Stimulated activated CD4-positive, alpha-beta T cell treated with anti-CD3 and anti-CD28 coated beads, Interleukin-2, amount 100 ng/mL, for 48 hours (primary cell): ENCODE data around the gene NEBL.

ENCODE experiments used
- DNase-seq, 2 donors: peaks; one replicate each; pipeline ENCODE4 v3.0.0-alpha.2; 2020

Gene NEBL

GRCh38 chr10:20769481-20769880 is 127.6 kb downstream of the NEBL start:
- DNase-seq = no peak

GRCh38 chr10:20768843-20769242 is 128.3 kb downstream of the NEBL start:
- DNase-seq = no peak

- no peak for DNase-seq
These were observed 130.1 kb downstream of the NEBL start for GRCh38 chr10:20767028-20767427.

GRCh38 chr10:20765066-20765465 is 132.0 kb downstream of the NEBL start:
- no peak for DNase-seq

GRCh38 chr10:20760460-20760859 is 136.7 kb downstream of the NEBL start:
- DNase-seq = no peak

GRCh38 chr10:20748551-20748950 is 148.6 kb downstream of the NEBL start:
- no peak for DNase-seq

- no peak for DNase-seq
These were observed 149.3 kb downstream of the NEBL start for GRCh38 chr10:20747782-20748181.

- DNase-seq = no peak
These were observed 150.3 kb downstream of the NEBL start for GRCh38 chr10:20746856-20747255.

- no peak for DNase-seq
These were observed 151.3 kb downstream of the NEBL start for GRCh38 chr10:20745556-20746375.

- DNase-seq = no peak
These were observed 152.3 kb downstream of the NEBL start for GRCh38 chr10:20744821-20745220.

GRCh38 chr10:20743942-20744341 is 153.2 kb downstream of the NEBL start:
- no peak for DNase-seq

GRCh38 chr10:20742737-20743541 is 154.2 kb downstream of the NEBL start:
- no peak for DNase-seq

- DNase-seq = no peak
These were observed 157.0 kb downstream of the NEBL start for GRCh38 chr10:20740120-20740519.

- no peak for DNase-seq
These were observed 160.0 kb downstream of the NEBL start for GRCh38 chr10:20737107-20737506.
